CD4-positive, alpha-beta memory T cell (primary cell): ENCODE results near the gene NCLN. TPM values are rescaled to one million over a fixed set of nuclear protein-coding genes. Genes with fewer than 3 reads are reported as not detected.

Experiments used
- polyA plus RNA-seq, 2 donors: library from polyadenylated mRNA; unstranded; fragments of 300-500 nt; fragmentation: Illumina TruSeq; gene quantifications; one replicate each; pipeline ENCODE4 v1.2.3, GENCODE V29; 2021
- total RNA-seq, 2 experiments: library from RNA; stranded (reverse); gene quantifications; one replicate each; pipeline ENCODE4 v1.2.3, GENCODE V29; 2021

The NCLN gene
- total and polyA plus RNA-seq, 4 experiments from 2014 or later, result 25.1 to 59.3 (median 49.3) TPM

Other genes starting within 250 kb of the NCLN start
- gene ZNF77, start 241.0 kb upstream of the NCLN start, total RNA-seq, result 1 to 10 TPM; 5.8 to 6.4 TPM
- 1 to 10 TPM in 1 of 2 donors, under 1 TPM in 1; 0.21 to 2.4 TPM for gene ZNF77, start 241.0 kb upstream of the NCLN start, polyA plus RNA-seq
- gene TLE6, start 208.4 kb upstream of the NCLN start, total RNA-seq, result not detected
- gene TLE6, start 208.4 kb upstream of the NCLN start, polyA plus RNA-seq, result not detected
- 10 to 100 TPM; 20.9 to 23.1 TPM for gene TLE2, start 156.7 kb upstream of the NCLN start, total RNA-seq
- gene TLE2, start 156.7 kb upstream of the NCLN start, polyA plus RNA-seq, result 1 to 10 TPM; 5.5 to 7.0 TPM
- gene TLE5, start 123.4 kb upstream of the NCLN start, total RNA-seq, result 100 to 1,000 TPM; 876 to 900 TPM
- 100 to 1,000 TPM; 572 to 943 TPM for gene TLE5, start 123.4 kb upstream of the NCLN start, polyA plus RNA-seq
- 1 to 10 TPM; 3.5 to 3.9 TPM for gene GNA11, start 91.6 kb upstream of the NCLN start, total RNA-seq
- under 1 TPM; 0.09 to 0.39 TPM for gene GNA11, start 91.6 kb upstream of the NCLN start, polyA plus RNA-seq
- gene GNA15, start 49.9 kb upstream of the NCLN start, total RNA-seq, result 1 to 10 TPM; 2.5 to 2.8 TPM
- 1 to 10 TPM; 4.1 to 4.8 TPM for gene GNA15, start 49.9 kb upstream of the NCLN start, polyA plus RNA-seq
- gene S1PR4, start 7.2 kb upstream of the NCLN start, total RNA-seq, result 100 to 1,000 TPM; 231 to 235 TPM
- gene S1PR4, start 7.2 kb upstream of the NCLN start, polyA plus RNA-seq, result 100 to 1,000 TPM; 448 to 503 TPM
- under 1 TPM; 0.44 to 0.64 TPM for gene CELF5, start 38.7 kb downstream of the NCLN start, total RNA-seq
- gene CELF5, start 38.7 kb downstream of the NCLN start, polyA plus RNA-seq, result under 1 TPM in 1 of 2 donors, not detected in 1; 0.32 TPM
- gene NFIC, start 180.7 kb downstream of the NCLN start, total RNA-seq, result 10 to 100 TPM; 30.3 to 30.9 TPM
- 10 to 100 TPM in 1 of 2 donors, 1 to 10 TPM in 1; 1.9 to 18.9 TPM for gene NFIC, start 180.7 kb downstream of the NCLN start, polyA plus RNA-seq